Erythroblast (primary cell): ENCODE results near the gene KLHL29.

Source experiments
- GATA1 ChIP-seq: IDR thresholded peaks from 2 replicates; pipeline ENCODE4 v1.6.1; 2011; ENCODE audit warnings: low read depth, mild to moderate bottlenecking, control low read depth, low read length, moderate library complexity
- POLR2A ChIP-seq: IDR thresholded peaks from 2 replicates; pipeline ENCODE4 v1.6.1; 2011; ENCODE audit warnings: mild to moderate bottlenecking, low read length

DNA sequence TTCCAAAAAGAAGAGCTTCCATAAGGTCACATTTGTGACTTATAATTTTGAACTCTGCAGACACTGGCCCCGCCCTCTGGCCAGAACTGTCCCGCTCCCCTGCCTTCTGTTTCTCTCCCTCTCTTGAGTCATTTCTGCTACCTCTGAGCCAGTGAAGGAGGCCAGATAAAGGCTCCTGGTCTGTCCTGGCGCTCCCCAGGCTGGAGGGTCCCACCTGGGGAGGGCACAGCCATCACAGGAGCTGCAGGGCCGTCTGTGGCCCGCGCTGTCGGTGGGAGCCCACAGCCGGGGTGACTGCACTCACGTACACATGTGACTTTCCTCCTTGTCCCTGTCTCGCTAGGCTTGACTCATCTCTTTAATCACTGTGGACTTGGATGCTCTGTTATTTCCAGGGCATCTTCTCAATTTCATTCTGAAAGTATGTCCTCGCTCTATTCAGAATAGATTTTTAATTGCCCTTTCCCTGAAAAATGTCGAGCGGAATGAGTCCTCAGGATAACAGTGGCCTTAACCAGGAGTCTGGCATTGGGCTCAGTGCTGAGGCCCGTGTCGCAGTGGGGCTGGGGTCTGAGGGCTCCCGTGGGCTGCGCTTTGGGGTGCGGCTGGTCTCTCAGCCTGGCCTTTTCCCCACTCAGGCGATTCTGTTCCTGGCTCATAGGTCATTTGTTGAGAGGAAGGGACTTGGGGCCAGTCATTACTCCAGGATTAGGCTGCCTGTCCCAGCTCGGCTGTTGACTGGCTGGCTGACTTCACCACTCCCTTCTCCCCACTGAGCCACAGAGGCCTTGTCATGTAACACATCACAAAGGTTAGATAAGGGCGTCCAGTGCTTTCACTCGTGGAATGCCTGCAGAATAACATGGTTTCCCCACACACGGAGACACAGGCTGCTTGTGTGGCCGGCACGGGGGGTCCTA, 34.5 kb downstream of the KLHL29 start:
- no peak for TF ChIP-seq POLR2A
- no peak for TF ChIP-seq GATA1
